NCI-H524 treated with DMSO at 0.1 percent for 48 hours (cell line): ENCODE results near the gene TTC8.
A peak's percentile ranks its signal among the peaks of the same experiment; 100 is the strongest.

Experiments
- DNase-seq: peaks from one replicate; lab custom pipeline; 2025; lab: John Stamatoyannopoulos, UW

The TTC8 gene

GRCh38 chr14:88868558-88869159 is 44.2 kb downstream of the TTC8 start:
- peak; percentile 35 for DNase-seq

GRCh38 chr14:88870777-88871176 is 46.3 kb downstream of the TTC8 start:
- DNase-seq: peak; percentile 99

GRCh38 chr14:88871429-88871828 is 47.0 kb downstream of the TTC8 start:
- no peak for DNase-seq

GRCh38 chr14:88872976-88873375 is 48.5 kb downstream of the TTC8 start:
- DNase-seq: no peak

- DNase-seq: no peak
Measured at GRCh38 chr14:88877192-88877591, 52.7 kb downstream of the TTC8 start.

GRCh38 chr14:88879022-88879421 is 54.6 kb downstream of the TTC8 start:
- no peak for DNase-seq

GRCh38 chr14:88882236-88882635 is 57.8 kb downstream of the TTC8 start:
- DNase-seq: no peak

- DNase-seq: no peak
Measured at GRCh38 chr14:88895116-88895515, 70.7 kb downstream of the TTC8 start.

GRCh38 chr14:88901189-88901588 is 76.7 kb downstream of the TTC8 start:
- DNase-seq: no peak

GRCh38 chr14:88901991-88902390 is 77.5 kb downstream of the TTC8 start:
- DNase-seq: no peak

GRCh38 chr14:88902850-88903249 is 78.4 kb downstream of the TTC8 start:
- no peak for DNase-seq

- no peak for DNase-seq
Measured at GRCh38 chr14:88904206-88904647, 79.8 kb downstream of the TTC8 start.

- no peak for DNase-seq
Measured at GRCh38 chr14:88904864-88905263, 80.4 kb downstream of the TTC8 start.

GRCh38 chr14:88908216-88908615 is 83.8 kb downstream of the TTC8 start:
- DNase-seq: no peak

GRCh38 chr14:88910386-88910785 is 85.9 kb downstream of the TTC8 start:
- no peak for DNase-seq

GRCh38 chr14:88911809-88912208 is 87.4 kb downstream of the TTC8 start:
- DNase-seq: no peak

- peak; percentile 10 for DNase-seq
Measured at GRCh38 chr14:88914956-88915355, 90.5 kb downstream of the TTC8 start.

- DNase-seq: no peak
Measured at GRCh38 chr14:88919502-88919901, 95.1 kb downstream of the TTC8 start.
